Activated CD8-positive, alpha-beta memory T cell treated with anti-CD3 and anti-CD28 coated beads, Interleukin-2, amount 50 U/mL, for 1 hour (primary cell): Measurements from ENCODE around the gene GABRR3.

Experiments used
- DNase-seq: peaks from one replicate; pipeline ENCODE4 v3.0.0-alpha.2; 2020; ENCODE audit errors: extremely low read depth

Gene GABRR3

DNA sequence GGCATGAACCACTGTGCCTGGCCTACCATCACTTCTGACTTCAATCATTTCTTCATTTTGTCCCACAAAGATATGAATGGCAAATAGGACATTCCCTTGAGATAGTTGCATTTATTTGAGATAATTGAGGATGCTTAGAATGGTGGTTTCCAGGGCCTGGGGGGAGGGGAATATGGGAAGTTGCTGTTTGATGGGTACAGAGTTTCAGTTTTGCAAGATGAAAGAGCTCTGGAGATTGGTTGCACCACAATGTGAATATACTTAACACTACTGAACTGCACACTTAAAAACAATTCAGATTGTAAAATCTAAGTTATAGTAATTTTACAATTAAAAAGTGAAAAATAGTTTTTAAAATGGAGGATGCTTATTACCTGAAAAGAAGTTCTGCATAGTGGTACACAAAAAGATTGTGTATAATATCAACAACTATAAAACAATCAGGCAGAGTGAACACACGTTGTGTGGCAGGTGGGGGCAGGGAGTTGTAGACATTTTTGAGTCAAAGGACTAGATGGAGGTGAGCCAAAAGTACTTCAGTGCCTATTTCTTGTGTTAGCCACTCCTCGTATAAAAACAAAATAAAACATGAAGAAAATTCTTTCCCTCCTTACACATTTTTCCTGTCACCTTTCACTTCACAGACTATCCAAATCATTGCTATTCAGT is 44.4 kb downstream of the GABRR3 start:
- DNase-seq = no peak

DNA sequence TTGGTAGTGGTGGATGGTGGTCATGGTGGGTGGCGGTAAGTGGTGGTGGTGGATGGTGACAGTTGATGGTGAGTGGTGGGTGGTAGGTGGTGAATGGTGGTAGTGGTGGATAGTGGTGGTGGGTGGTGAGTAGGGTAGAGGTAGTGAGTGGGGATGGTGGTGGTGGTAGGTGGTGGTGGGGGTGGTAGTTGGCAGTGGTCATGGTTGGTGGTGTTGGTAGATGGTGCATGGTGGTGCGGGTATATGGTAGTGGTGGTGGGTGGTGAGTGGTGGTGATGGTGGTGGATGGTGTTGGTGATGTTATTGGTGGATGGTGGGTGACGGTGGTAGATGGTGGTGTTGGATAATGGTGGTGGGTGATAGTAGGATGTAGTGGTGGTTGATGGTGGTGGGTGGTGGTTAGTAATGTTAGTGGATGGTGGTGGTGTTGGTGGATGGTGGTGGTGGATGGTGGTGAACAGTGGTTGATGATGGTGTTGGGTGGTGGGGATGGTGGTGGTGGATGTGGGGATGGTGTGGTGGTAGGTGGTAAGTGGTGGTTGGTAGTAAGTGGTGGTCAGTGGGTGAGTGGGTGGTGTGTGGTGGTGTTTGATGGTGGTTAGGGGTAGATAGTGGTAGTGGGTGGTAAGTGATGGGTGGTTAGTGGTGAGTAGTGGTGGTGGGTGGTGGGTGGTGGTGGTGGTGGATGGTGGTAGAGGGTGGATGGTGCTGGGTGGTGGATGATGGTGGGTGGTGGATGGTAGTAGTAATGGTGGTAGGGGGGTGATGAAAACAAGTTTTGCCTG is 46.1 kb downstream of the GABRR3 start:
- DNase-seq = no peak

DNA sequence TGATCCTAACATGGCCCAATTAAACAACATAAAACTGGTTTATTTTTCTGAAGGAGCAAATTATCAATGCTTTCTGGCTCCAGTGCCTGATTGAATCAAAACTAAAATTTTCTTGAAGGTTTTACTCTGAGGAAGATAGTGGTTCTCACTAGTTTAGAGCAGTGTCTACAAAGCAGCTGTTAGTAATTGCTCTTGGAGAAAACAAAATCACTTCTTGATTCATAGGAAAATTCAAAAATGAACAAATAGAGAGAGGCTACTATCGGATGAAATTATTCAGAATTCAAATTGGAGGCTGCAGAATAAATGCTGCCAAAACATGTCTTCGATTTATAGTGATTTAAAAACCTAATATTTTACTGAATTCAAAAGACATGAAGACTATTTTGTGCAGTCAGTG is 47.8 kb downstream of the GABRR3 start:
- no peak for DNase-seq

DNA sequence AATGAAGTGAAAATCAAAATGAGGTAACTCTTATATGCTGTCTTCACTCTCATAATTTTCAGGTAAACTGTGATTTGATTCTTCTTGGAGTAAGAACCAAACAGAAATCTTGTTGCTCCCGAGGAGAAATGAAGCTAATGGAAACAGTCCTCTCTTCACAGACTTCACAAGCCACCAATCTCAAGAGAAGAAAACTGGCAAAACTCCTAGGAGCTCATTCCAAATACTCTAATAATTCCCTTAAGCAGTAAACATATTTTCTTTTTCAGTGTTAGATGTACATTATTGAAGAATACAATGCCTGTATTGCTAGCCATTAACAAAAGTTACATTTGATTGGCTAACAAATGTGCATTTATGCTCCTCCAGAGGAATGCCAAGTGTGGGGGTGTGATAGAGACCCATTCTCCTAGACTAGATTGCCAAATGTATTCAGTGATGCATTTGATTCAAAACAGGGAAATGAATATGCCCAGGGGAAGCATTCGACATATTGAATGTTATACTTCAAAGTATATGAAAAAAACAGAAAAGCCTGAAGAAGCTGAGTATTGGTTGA is 51.1 kb downstream of the GABRR3 start:
- no peak for DNase-seq

DNA sequence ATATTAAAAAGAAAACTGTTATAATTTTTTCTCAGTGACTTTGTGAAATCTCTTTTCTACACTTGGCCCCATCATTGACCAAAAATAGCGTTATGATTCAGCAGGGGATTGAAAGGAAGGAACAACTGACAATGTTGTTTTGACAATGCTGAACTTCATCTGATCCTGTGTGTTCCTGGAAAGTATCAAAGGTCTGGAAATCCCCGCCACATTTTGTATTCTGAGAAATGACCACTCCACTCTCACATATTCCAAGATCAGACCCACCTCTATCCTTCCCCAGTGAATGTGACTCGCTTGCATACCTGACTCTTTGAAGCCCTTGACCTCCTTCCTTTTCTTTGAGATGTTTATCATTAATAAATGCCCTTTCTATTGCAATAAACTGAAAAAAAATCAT is 53.2 kb downstream of the GABRR3 start:
- no peak for DNase-seq

DNA sequence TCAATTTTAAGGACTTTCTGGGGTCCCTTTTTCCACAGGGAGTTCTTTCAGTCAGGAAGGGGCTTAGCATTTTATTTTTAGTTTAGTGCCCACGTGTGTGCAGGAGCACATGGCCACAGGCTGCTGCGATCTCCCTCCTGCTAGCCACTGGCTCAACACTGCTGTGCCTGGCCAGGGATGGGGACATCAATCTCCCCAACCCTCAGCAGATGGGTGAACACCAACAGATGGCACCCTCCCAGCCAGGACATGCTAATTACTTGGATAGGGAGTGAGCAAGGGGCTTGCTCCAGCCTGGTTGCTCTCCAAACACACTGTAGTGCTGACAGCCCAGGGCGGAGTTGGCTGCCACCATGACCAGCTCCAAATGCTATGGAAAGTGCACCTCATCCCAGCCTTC is 55.5 kb downstream of the GABRR3 start:
- DNase-seq = no peak

DNA sequence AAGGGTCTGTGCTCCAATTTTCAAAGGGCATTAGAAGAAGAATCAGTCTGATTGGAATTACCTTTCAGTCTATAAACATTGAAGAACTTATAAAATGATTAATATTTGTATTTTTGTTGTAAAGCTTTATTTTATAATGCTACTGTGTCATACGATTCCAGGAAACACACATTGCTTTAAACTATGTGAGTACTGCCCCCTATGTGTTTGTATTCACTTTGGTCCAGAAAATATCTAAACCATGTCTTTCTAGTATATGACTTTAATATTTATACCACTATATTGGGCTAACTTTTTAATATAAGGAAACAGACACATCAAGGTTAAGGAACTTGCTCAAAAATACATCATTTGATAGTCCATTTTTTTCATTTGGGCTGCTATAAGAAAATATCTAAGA is 59.6 kb downstream of the GABRR3 start:
- no peak for DNase-seq

DNA sequence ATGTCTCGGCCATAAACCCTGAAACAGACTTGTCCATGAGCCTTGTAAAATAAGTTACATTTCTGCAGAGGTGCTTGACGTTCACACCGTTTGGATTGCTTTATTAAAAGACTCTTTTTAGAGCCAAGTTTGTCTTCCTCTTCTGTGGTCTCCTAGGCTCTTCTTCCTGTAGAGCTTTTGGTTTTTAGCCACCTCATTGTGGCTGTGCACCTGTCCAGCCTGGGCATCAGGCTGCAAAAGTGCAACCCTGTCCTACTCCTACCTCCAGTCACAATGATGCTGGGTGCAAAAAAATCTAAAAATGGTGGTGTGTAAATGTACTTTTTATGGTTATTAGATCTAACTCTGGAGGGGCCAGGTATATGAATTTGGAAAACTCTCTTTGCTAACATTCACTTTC is 60.1 kb downstream of the GABRR3 start:
- no peak for DNase-seq

DNA sequence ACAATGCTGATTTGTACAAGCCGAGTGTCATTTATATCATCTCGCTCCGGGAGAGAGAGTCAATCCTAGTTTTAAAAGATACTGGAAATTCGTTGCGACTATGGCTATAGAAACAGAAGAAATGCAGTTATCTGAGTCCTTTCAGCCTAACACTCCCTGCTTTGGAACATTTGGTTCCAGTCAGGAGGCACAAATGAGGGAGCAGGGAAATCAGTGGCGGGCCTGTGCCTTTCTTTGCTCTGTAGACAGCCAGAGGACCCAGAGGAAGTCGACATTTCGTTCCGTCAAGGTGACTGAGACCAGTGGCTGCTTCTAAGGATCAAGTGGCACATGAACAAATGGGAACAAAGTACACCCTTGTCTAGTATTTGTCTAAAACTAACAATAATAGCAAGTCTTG is 62.1 kb downstream of the GABRR3 start:
- no peak for DNase-seq

DNA sequence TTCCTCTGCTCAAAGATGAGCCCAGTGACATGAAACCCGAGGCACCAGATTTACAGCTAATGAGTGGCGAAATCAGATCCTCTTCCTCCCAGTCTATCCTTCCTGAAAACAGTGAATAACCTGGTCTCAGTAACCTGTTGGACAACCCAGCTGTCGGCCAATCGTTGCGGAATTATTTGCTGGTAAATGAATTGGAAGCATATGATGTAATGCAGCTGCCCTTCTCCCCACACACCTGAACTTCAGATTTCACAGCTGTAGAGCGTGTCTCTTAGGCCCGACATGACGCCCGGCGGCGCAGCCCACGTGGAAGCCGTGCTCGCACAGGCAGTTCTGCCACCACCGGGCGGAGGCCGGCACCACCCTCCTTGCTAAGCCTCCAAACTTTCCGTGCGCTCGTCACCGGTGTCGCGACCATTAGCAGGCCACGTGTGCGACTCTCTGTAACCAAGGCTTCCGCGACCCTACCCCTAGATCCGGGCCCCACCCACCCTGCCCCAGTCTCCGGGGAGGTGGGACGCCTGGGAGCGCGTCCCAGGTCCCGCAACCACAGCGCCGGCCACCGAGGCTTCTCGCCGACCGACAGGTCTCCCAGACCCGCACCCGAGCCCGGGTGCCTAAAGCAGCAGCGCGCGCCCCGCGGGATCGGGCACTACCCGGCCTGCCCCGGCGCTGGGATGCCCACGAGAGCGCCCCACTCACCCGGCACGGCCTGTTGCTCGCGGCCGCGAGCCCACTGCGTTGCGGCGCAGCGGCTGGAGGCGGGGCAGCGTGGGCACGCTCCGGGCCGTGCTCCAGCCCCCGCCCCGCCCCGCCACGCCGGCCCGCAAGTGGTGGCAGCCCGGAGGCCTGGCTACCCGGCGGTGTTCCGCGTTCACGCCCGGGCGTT is 63.2 kb downstream of the GABRR3 start, which contains the start of gene RIOX2:
RIOX2 (minus strand) TSS at position 753 of the 889 bp plus-strand sequence. CDS start 4,838 bp downstream, outside the sequence.
- DNase-seq = peak; percentile 33

DNA sequence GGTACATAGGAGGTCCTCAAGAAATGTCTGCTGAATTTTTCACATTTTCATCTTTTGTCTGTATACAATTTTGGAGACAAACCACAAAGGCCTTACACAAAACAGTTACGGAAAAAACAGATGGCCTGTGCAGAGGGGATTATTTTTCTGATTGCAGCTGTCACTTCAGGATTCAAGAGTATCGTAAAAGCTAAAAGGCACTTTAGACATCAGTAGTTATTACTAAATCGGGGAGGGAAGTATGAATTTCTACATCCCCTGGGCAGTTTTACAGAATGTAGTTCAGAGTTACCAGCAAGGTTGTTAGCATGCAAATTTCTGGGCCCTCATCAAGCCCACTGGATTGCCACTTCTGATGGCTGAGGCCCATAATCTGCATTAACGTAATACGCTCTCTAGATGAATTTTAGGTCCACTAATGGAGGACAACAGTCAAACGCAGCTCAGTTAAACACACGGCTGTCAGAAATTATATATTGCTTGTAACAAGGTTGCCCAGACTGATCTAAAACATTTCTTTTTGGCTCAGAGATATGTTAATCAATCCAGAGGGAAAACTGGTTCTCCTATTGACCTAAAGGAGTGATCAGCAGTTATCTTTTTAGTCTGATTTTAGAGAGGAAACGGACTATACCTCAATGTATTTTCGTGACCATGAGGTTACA is 64.0 kb downstream of the GABRR3 start:
- no peak for DNase-seq

DNA sequence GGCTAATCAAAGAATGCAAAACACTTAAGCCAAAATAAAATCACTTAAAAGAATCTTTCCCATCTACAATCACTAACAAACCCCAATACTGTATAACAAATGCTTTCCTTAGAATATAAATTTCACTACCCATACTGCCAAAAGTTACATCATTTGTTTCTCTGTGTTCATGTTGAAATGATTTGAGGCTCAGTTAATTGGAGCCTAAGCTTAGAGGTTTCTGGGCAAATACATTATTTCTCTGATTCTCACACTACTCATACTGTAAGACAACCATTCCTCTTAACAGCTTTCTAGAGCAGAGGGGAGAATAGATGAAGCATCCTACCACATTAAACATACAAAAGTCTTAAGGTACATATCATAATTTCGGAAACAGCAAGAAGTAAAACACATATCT is 65.0 kb downstream of the GABRR3 start:
- DNase-seq = no peak

DNA sequence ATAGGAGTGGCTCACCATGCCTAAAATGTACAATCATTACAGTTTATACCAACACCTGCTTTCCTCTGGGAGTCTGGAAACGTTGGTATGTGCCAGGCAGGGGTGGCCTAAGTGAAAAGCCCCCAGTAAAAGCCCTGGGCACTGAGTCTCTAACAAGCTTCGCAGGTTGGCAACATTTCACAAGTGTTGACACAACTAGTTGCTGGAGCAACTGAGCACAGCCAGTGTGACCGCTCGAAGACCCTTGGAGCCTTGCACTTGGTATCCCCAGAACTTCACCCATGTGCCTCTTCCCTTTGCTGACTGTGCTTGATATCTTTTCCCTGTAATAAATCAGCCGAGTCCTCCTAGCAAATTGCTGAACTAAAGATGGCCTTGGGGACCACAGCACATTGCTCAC is 65.6 kb downstream of the GABRR3 start:
- no peak for DNase-seq

DNA sequence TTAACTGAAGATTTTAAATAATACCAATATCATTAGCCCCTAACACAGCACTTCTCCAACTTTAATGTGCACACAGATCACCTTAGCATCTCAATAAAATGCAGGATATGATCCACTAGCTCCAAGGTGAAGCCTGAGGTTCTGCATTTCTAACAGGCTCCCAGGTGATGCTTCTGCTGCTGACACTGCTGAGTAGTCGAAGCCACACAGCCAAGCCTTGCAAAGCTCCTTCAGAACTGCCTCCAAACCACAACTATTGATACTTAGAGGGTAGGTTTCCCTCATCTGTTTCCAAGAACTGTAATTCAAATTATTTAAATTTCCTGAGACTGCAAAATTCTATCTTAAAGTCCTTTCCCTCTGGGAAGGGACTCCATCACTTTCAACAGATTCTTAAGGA is 66.7 kb downstream of the GABRR3 start:
- no peak for DNase-seq

DNA sequence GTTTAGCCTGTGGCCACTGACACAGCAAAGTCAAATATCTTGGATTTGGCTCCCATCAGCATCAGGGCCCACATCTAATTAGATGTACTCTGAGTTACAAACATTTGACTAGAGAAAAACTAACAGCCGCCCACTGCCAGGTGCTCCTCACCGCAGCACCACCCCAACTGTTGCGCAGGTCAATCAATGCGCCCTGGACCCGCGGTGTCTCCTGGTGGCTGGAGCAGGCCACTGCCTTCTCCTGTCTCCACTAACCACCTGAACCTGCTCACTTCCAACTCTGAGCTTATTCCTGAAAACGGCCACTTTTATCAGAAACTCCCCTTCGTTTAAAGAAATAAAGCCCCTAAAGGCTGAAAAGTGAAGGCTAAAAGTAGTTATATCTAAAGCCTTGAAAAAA is 67.1 kb downstream of the GABRR3 start:
- no peak for DNase-seq

DNA sequence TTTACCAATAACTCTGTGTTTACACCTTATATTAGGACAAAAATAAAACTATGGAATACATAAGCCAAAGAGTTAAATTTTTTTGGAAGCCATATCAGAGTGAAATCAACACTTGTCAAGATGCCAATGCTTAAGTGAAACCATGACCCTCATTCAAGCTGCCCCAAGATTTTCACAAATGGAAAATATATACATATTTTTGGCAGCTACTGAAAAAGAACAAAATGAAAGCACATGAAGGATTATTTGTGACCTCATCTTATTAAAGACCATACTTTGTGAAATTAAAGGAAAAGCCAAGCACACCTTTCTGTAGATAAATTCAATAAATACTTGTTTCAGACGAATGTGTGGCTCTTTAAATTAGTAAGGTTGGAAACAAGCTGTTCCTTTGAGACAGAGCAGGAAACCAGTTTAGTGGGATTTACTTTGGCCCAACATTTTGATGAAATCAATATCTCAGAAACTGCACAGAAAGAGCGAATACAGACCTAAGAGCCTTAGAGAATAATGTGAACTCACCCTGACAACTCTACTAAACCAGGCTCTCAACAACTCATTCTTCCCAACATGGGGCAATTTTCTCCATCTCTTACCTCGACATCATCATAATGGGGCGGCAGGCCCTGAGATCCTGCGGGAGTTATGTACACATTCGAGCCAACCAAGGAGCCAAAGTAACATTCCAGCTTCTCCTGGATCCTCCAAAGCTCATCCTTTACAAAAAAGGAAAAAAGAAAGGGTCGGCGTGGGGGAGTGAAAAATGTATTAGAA is 73.9 kb downstream of the GABRR3 start:
- no peak for DNase-seq

DNA sequence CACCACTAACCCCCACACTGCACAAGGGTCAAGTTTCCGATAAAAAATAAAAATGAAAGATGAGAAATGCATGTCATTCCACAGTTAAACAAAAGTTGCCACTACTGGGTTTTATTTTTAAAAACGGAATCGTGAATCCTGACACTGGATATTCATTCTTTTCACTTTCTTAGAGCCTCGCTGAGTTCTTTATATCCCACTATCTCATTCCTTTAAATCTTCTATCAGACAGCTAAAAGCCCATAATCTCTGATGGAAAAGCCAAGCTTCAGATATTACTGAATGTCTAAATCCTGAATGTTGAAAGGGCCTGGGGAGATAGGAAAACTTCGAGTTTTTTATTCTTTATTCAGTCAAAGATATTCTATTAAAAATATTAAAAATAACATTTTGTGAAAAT is 74.6 kb downstream of the GABRR3 start:
- no peak for DNase-seq

DNA sequence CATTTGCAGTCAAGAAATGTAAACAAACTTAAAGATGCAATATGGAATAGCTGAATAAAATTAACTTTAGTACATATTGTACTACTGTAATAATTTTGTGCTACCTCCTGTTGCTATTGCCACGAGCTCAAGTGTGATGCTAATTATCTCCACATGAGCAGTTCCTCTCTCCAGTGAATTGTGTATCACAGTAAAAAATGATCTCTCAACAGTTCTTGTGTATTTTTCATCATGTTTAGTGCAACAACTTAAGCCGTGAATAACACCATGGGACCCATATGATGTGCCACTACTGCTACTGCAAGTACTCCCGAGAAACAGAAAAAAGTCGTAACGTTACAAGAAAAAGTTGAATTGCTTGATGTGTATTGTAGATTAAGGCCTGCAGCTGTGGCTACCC is 75.2 kb downstream of the GABRR3 start:
- no peak for DNase-seq

DNA sequence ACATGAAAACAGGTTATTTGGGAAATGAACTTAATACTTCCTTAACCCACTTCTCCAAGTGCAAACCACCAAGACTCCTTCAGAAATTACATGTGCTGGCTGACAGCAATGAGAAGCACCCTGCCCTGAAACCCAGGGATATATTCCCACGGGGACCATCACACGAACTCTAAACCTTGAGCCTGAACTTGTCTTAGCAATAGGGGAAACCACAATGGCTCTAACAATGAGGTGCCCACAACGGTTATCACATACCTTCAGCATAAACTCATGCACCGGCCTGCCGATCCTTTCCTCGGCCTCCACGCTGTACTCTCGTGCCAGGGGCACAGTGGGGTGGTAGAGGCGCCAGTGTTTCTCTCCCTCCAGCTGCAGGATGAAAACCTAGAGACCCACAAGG is 76.3 kb downstream of the GABRR3 start:
- DNase-seq = no peak

DNA sequence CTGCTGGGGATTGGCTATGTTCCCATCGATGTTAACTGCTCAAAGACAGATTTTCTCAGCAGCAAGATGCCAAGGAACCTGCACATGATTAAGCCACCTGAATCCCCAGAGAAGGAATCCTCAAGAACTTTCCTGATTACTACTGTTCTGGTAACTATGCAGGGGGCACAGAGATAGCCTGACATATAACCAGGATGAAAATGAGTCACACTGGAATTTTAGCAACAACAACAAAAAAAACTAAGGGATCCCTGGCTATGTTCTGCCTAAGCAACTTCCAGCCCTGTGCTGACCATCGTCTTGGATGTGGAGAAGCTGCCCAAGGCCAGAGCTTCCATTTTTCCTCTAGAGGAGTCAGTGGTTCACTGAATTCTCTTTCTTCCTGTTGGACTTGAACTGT is 76.7 kb downstream of the GABRR3 start:
- DNase-seq = no peak
